ENCODE results near the gene GYS2.

Gene GYS2

DNA sequence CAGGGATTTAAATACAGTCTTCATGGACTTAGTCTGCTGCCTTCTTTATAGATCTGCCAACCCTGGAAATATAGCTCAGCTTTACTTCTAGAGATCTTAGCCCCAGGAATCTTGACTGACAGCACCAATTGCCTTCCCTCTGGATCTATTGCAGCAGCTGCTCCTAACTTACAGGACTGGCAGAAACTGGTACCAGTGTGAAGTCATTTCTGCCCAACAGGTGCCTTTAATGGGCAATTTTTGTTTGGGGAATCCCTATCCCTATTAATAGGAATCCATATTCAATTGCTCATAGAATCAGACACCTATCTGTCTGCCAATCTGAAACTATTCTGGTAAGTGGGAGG lies 51.3 kb downstream of the GYS2 start:
- FAIRE-seq: no peak
- no peak for DNase-seq (ENCODE audit: low spot score)

DNA sequence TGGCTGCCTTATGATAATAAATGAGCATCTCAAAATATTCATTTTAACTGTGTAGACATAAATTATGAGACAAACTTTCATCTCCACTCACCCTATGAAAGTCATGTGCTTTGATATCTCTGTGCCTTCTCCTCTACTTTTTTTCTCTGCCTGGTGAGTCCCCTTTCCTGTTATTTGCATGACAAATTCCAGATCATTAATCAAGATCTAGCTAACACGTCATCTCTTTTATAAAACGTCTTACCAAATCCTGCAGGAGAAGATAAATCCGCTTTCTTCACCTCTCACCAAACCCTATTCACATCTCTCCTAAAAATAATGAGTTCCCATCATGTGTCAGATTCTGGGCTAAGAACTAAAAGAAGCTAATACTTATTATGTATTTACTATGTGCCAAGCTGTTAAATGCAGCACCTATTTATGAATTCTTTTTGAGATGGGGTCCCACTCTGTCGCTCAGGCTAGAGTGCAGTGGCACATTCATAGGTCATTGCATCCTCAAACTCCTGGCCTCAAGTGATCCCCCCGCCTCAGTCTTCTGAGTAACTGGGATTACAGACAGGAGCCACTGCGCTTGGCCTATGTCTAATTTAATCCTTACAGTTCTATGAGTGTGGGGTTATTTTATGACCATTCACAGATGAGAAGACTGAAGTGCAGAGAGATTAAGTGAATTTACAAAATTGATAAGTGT lies 51.9 kb downstream of the GYS2 start:
- FAIRE-seq (no peak), DNase-seq (ENCODE audit: low spot score) (no peak)

DNA sequence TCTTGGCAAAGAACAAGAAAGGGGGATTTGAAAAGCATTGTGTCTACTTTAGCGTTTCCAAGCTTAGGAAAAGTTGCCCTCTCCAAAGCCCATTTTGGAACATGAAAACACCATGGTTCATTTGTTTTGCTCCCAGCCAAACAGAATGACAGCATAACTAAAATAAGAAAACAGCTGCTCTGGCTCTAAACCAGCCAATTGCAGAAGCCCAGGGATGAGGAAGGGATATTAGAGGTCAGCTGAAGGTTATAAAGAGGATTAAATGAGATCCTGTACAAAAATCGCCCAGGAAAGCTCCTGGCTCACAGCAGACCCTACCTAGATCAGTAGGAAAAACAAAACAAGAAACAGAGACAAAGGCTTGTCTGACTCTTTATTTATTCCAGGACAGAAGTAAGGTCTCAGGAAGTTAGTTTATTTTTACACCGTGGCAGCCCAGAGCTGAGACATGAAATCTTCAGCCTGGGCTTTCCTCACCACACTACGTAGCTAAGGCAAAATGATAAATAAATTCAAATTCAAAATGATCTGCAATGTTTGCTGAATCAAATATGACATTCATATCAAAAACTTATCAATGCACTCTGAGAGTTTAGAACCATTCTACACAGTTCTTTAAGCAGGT lies 52.7 kb downstream of the GYS2 start:
- FAIRE-seq (no peak), DNase-seq (ENCODE audit: low spot score) (no peak)

DNA sequence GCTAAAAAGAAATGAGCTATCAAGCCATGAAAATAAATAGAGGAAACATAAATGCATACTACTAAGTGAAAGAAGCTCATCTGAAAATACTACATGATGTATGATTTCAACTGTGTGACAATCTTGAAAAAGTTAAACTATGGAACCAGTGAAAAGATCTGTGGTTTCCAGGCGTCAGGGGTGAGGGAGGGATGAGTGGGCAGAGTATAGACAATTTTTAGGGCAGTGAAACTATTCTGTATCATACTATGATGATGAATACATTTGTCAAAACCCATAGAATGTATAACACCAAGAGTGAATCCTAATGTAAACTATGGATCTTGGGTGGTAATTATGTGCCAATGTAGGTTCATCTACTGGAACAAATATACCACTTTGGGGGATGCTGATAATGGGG lies 57.2 kb downstream of the GYS2 start:
- FAIRE-seq (no peak), DNase-seq (ENCODE audit: low spot score) (no peak)

DNA sequence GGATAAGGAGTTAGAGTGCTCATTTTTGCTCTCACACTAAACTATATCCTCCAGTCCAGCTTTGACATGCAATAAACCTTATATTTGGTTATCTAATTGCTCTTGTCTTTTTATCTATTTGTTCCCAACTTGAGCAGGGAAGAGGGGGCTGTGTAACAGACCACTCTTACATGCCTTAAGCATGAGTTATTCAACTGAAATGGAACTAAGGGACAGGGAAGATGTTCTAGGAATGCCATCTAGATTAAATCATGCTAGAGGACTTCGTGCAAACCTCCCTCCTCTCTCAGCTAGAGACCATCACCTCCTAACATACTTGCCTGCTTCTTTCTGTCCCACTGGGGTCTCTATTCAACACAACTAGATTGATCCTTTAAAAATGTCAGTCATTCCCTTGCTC lies 57.9 kb downstream of the GYS2 start:
- DNase-seq (ENCODE audit: low spot score): peak; percentile 16
- FAIRE-seq: no peak

DNA sequence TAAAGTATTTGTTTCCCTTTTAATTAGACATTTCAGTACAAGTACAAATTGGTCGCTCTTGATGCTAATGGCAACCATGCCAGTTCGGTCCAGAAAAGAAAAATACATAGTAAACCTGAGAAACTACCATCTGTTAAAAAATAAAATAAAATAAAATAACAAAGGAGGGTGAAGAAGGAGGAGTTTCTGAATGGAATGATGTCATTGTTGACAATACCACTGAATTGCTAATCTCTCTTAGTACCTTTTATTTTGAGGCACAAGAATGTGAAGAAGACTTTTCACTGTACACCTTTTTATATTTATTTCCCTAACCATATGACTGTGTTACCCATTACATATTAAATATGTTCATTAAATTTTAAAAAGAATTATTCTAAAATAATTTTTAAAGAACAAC lies 59.1 kb downstream of the GYS2 start:
- no peak for DNase-seq (ENCODE audit: low spot score)
- FAIRE-seq: no peak

DNA sequence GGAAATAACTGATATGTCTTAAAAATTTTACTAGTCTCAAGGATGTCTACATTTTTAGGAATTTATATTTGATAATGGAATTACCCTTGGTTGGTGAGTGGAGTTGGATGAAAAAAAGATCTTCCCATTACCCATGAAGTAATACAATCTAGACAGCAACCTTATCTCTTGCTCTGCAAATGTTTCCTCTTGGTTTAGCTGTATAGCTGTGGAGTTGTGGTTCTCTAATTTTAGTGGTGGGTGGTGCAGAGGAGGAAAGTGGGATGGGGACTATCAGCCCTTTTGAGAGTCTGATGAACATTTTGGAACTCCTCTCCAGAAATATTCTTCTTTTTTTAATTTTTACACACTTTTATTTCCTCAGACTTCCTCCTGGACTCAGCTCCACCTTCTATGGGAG lies 61.5 kb downstream of the GYS2 start:
- no peak for DNase-seq (ENCODE audit: low spot score)
- FAIRE-seq: no peak

DNA sequence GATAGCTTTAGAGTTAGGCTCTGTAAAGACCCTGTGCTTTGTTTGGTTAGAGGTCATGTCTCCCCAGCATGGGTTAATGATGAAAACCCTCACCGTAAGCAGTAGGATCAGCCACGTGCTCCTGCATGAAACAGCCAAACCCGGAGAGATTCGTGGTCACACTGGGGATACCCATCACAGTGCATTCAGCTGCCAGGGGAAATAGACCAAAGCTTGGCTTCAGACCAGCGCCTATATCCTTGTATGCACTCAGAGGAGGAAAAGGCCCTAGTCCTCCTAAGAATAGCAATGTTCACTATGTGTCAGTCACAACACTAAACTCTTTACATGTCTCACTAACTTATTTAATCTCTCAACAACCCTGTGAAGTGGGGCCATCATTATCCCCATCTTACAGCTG lies 62.2 kb downstream of the GYS2 start:
- DNase-seq (ENCODE audit: low spot score) (no peak), FAIRE-seq (no peak)

DNA sequence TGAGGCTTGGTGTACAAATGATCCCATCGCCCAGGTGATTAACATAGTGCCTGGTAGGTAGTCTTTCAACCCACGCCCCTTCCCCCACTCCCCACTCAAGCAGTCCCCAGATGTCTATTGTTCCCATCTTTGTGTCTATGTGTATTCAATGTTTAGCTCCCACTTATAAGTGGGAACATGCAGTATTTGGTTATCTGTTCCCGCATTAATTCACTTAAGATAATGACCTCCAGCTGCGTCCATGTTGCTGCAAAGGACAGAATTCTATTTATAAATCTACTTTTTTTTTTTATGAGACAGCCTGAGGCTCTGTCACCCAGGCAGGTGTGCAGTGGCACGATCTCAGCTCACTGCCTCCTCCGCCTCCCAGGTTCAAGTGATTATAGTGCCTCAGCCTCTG lies 62.9 kb downstream of the GYS2 start:
- no peak for DNase-seq (ENCODE audit: low spot score)
- FAIRE-seq: no peak

DNA sequence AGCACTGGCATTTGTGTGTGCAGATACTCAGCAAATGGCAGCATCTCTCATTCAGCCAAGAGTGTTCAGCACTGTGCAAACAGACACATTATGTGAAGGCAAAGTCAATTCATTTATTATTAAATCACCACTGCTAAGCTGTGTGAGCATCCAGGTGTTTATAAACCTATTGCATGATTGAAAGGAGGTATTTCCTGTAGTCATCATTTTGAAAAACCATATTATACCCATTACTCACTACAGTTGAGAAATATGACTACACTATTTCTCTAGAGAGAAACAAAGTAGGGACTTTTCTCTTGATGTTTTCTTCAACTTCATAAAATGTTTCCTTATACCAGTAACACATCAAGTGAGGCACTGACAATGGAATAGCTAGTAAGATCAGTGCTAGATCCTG lies 64.8 kb downstream of the GYS2 start:
- no peak for FAIRE-seq
- no peak for DNase-seq (ENCODE audit: low spot score)

DNA sequence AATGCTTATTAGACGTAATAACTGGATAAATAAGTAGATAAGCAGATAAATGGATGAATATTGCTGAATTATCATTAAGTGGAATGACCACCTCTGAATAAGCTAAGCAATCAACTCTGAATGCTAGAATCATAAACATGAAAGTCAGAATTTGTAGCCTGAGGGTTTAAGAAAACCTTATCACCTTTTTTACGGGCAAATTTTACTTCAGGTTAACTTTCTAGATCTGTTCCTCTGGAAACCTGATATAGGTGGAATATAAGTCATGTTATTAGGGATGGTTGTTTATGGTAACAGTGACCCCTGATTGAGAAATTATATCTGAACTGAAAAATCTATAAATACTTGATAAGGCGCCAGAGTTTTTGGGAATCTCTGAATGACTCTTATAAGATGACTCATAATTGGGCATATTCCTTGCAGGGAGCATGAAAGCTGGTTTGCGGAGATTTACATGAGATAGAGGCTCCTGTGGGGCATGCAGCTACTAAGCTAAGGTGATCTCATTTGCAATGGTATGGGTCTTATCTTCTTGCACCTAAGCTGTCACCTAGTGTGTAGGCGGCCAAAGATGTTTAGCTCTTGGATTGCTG lies 66.5 kb downstream of the GYS2 start:
- no peak for FAIRE-seq

DNA sequence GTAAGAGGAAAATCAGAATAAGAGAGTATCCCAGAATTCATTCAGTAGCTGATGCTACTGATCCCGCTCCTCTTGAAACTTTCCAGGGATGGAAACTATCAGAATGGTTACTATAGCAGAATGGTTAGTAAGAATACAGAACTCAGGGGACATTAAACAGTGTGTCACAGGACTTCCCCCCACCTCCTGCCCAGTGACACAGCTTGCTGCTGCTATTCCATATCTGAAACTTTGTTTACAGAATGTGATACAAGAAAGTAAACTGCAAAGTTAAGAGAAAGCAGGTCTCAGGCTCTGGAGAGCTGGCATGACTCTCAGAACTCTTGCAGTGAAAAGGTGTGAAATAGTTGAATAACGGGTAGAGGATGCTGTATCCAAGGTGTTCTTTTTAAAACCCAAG lies 75.2 kb downstream of the GYS2 start:
- DNase-seq (ENCODE audit: low spot score): no peak
- no peak for FAIRE-seq

More for the DNA sequence above, 66.5 kb downstream of the GYS2 start:
- no peak for DNase-seq (ENCODE audit: low spot score)

DNA sequence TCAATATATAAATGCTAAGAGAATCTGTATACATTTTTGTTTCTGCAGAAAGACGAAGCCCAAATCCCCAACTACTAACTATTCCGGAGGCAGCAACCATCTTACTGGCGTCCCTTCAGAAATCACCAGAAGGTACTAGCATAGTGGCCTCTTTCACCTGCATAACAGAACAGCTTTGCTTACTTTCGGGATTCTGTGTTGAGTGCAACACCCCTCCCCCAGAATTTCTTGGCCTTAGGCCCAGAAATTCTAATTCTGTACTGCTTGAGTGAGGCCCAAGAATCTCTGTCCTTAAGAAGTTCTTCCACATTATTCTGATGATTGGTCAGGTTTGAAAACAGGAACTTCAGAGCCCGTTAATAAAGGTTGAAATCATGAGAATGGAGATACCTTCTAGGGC lies 75.7 kb downstream of the GYS2 start:
- FAIRE-seq (no peak), DNase-seq (ENCODE audit: low spot score) (no peak)

DNA sequence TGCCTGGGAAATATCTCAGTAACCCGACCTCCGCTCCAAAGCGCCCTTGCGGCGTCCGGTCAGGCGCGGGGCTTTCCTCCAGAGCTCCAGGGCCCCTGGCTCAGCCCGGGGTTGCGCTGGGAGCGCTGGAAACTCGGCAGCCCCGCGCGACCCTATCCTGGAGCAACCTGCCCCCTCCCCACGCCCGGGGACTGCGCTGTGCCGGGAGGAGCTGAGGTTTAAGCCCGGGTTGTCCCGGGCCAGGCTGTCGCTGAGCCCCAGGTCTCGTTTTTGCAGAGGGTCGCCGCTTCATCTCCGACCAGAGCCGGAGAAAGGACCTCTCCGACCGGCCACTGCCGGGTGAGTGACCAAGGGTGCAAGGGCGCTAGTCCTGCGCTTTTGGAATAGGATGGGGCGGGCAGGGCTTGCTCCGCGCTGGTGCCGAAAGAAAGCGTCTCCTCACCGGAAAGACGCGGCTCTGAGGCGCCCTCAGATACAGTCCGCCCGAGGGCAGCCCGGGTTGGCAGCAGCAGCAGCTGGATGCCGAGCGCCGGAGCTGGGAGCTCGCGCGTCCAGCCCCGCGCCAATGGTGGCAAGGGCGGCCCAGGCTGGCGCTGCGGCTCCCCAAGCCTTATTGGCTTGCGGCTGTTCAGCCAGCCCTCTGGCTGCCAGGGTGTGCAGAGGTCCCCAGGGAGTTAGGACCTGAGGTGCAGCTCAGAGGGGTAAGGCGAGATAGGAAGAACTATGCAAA lies 77.0 kb downstream of the GYS2 start:
- DNase-seq (ENCODE audit: low spot score) (no peak), FAIRE-seq (no peak)

DNA sequence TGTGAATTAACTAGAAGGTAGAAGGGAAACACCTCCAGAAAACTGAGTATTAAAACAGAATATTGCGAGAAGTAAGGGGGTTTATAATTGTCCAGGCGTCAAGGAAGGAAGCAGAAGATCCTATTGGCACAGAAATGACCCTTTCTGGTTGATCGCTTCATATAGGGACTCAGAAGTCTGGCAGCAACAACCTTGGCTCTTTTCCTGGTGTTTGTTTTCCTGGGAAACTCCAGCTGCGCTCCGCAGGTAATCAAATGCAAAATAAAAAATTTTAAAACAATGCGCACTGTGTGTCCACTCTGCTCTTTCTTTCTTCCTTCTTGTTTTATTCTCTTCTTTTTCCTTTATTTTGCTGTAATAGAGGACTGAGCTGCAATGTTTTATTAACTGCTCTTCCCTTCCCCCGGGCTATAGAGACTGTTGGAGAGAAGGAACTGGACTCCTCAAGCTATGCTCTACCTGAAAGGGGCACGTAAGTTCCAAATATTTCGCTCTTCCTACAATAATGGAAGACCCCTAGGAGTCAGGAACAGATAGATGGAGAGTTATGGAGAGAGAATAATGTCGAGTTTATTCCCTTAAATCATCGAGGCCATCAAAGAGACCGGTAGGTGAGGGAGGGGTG lies 77.8 kb downstream of the GYS2 start:
- DNase-seq (ENCODE audit: low spot score) (no peak), FAIRE-seq (no peak)

DNA sequence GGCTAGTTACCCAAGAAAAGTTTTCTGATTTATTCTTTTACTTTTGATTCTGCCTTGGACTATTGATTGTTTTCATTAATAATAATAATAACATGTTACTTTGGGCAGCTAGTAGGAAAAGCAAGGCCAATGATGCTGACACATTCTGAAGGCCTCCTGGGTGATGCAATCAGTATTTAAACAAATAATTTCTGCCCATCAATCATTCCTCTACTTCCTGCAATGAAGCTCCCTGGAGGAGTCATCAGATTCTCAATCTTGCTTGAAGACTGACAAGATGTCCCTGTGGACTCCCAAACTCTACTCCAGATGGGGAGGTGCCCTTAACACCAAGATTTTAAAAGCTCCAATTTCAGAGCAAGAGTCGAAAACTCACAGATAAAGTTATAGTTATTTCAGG lies 78.6 kb downstream of the GYS2 start, which contains the start of gene SPX:
TSS of gene SPX (plus strand) at position 244 of the 400 bp plus-strand sequence. CDS start 177 bp downstream, outside the sequence.
- DNase-seq (ENCODE audit: low spot score) (no peak), FAIRE-seq (no peak)

DNA sequence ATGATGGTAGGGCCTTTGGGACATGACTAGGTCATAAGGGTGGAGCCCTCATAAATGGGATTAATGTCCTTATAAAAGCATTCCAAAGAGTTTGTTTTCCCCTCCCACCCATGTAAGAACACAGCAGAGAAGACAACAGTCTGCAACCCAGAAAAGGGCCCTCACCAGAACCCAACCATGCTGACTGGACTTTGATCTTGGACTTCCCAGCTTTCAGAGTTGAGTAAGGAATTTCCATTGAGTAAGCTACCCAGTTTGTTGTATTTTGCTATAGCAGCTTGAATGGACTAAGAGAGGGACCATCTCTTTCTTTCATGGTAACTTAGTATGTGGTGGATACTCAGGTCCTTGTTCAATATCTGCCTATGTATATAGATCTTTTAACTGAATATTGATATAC lies 81.5 kb downstream of the GYS2 start:
- no peak for DNase-seq (ENCODE audit: low spot score)
- no peak for FAIRE-seq

DNA sequence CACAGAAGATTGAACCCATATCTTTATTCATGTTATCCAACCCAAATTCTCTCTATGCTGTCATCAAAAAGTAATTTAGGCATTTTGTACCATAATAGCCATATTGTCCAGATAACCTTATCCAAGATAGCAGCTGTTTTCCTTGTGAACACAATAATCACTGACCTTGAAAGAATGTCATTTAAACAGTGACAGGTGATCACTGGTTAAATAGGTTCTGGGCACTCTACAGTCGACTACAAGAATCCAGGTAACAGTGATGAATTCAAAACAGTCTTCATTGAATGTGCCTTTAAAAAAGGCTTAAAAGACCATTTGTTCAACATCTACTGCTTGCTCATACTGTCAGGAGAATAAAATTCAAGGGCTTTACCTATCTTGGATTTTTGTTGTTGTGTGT lies 83.1 kb downstream of the GYS2 start:
- DNase-seq (ENCODE audit: low spot score) (no peak), FAIRE-seq (no peak)

DNA sequence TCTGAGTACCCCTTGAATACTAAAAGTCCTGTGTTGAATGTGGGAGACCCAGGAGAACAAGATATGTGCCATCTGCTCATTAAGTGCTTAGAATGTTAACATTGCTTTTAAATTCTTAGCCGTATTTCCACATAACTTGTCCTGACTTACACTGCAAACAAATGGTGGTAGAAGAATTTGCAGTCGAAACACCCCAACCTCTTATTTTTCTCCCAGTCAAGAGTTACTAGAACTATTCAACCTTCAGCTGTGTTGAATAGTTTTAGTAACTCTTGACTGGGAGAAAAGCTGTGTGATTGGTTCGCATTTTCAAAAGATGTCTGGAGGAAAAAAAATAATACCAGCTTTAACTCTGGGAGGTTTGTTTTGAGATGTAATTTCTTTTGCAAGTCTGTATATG lies 86.2 kb downstream of the GYS2 start:
- DNase-seq (ENCODE audit: low spot score): no peak
- no peak for FAIRE-seq

DNA sequence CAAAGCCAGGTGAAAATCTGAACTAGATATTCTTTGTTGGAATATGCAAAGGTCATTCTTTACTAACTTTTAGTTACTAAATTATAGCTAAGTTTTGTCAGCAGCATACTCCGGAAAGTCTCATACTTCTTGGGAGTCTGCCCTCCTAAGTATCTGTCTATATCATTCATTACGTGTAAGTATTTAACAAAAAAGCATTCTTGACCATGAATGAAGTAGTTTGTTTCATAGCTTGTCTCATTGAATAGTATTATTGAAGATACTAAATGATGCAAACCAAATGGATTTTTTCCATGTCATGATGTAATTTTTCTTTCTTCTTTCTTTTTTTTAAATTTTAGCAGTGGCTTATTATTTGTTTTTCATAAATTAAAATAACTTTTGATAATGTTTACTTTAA lies 88.4 kb downstream of the GYS2 start:
- no peak for FAIRE-seq
- no peak for DNase-seq (ENCODE audit: low spot score)

DNA sequence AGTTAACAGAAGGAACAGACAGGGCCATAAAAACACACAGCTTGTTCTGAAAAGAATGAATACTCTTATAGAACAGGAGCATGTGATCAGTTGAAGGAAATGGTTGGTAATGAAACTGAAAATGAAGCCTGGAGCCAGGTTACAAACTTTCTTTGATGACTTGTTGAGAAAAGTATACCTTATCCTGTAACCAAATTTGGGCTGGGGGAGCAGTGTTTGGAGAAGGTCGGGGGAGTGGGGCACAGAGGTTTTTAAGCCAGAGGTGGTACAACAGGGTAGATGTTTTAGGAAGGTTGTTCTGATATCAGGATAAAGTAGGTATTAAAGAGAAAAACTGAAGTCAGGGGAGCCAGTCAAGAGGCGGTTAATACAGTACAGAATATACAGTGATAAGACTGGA lies 94.9 kb downstream of the GYS2 start:
- FAIRE-seq (no peak), DNase-seq (ENCODE audit: low spot score) (no peak)

DNA sequence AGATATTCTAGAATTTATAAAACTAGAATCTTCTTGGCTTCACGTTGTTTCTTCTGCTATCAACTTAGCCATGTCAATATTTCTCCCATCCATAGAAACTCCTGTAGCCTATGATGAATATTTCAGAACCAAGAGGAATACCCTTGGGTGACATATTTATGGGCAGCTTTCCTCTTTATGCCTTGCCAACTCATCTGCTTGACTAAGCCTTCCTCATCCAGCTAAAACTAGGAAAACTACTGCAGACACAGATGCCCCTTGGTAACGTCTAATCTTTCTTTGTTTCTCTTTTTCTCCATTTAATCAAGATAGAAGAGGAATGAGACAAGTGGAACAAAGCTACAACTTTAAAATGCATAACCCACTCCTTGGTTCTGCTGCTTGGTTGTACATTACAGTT lies 96.8 kb downstream of the GYS2 start:
- no peak for FAIRE-seq
- no peak for DNase-seq (ENCODE audit: low spot score)
